Neural progenitor cell (in vitro differentiated cells): Measurements from ENCODE around the gene GLI1. TPM values are rescaled to one million over a fixed set of nuclear protein-coding genes. Genes with fewer than 3 reads are reported as not detected.

ENCODE experiments used
- DNase-seq: peaks from one replicate; pipeline ENCODE4 v3.0.0-alpha.2; 2016; ENCODE audit warnings: low spot score
- H2AFZ ChIP-seq: fragments of 200-600 bp; sonication (generic); replicated peaks from 2 replicates; pipeline ENCODE4 v1.6.1; 2016; ENCODE audit warnings: antibody characterized with exemption
- H3F3A ChIP-seq: fragments of 200-600 bp; sonication (generic); 2 replicates; pipeline ENCODE4 v1.6.1; 2016; ENCODE audit warnings: antibody characterized with exemption, low read depth
- H3K27ac ChIP-seq: fragments of 200-600 bp; sonication (generic); 2 replicates; pipeline ENCODE4 v1.5.1; 2016; ENCODE audit warnings: mild to moderate bottlenecking
- H3K27me3 ChIP-seq: fragments of 200-600 bp; sonication (generic); 2 replicates; pipeline ENCODE4 v1.6.1; 2016; ENCODE audit warnings: mild to moderate bottlenecking, moderate library complexity
- H3K36me3 ChIP-seq: fragments of 200-600 bp; sonication (generic); 2 replicates; pipeline ENCODE4 v1.5.1; 2016
- H3K4me1 ChIP-seq: fragments of 200-600 bp; sonication (generic); 2 replicates; pipeline ENCODE4 v1.6.1; 2016; ENCODE audit warnings: mixed run types
- H3K4me2 ChIP-seq: fragments of 200-600 bp; sonication (generic); 2 replicates; pipeline ENCODE4 v1.6.1; 2016
- H3K4me3 ChIP-seq: fragments of 200-600 bp; sonication (generic); 2 replicates; pipeline ENCODE4 v1.5.1; 2016
- H3K79me2 ChIP-seq: fragments of 200-600 bp; sonication (generic); 2 replicates; pipeline ENCODE4 v1.6.1; 2016; ENCODE audit warnings: low read depth
- H3K9ac ChIP-seq: fragments of 200-600 bp; sonication (generic); 2 replicates; pipeline ENCODE4 v1.6.1; 2016
- H3K9me3 ChIP-seq: fragments of 200-600 bp; sonication (generic); 2 replicates; pipeline ENCODE4 v1.5.1; 2016; ENCODE audit warnings: low read depth
- H4K20me1 ChIP-seq: fragments of 200-600 bp; sonication (generic); 2 replicates; pipeline ENCODE4 v1.6.1; 2016; ENCODE audit warnings: low read depth
- H3K27ac Mint-ChIP-seq: 3 replicates; pipeline ENCODE4 v1.8.0; 2021; ENCODE audit warnings: mixed read lengths
- H3K27me3 Mint-ChIP-seq: 2 replicates; pipeline ENCODE4 v1.8.0; 2022; ENCODE audit warnings: low read depth, mild to moderate bottlenecking, inconsistent platforms, moderate library complexity, mixed read lengths; ENCODE audit not compliant: insufficient read depth
- H3K36me3 Mint-ChIP-seq: 3 replicates; pipeline ENCODE4 v1.8.0; 2021; ENCODE audit warnings: mixed read lengths
- H3K4me1 Mint-ChIP-seq: 3 replicates; pipeline ENCODE4 v1.8.0; 2021; ENCODE audit warnings: mixed read lengths
- H3K4me3 Mint-ChIP-seq: 3 replicates; pipeline ENCODE4 v1.8.0; 2021; ENCODE audit warnings: mild to moderate bottlenecking, moderate library complexity, mixed read lengths
- H3K9me3 Mint-ChIP-seq: 3 replicates; pipeline ENCODE4 v1.8.0; 2020; ENCODE audit warnings: mixed read lengths
- CTCF ChIP-seq: fragments of 200-600 bp; sonication (generic); IDR thresholded peaks from 2 replicates; pipeline ENCODE4 v1.5.1; 2017; ENCODE audit warnings: antibody characterized with exemption, mild to moderate bottlenecking
- EZH2 ChIP-seq: fragments of 200-600 bp; sonication (generic); IDR thresholded peaks from 2 replicates; pipeline ENCODE4 v1.6.1; 2017; ENCODE audit warnings: antibody characterized with exemption, mild to moderate bottlenecking, moderate library complexity
- EZH2phosphoT487 ChIP-seq: fragments of 200-600 bp; sonication (generic); IDR thresholded peaks from 2 replicates; pipeline ENCODE4 v1.6.1; 2017; ENCODE audit warnings: antibody characterized with exemption
- total RNA-seq: library from RNA; depleted of rRNA; stranded (reverse); fragments of >200 nt; gene quantifications from 2 replicates; pipeline ENCODE4 v1.2.3, GENCODE V29; 2015; ENCODE audit warnings: low replicate concordance

The GLI1 gene
- total RNA-seq, 1 donor from 2014 or later, result 0.71 TPM

GRCh38 chr12:57476993-57477709 is 17.6 kb downstream of the GLI1 start:
- Histone ChIP-seq H3F3A (peaks cover 3% of the 10 kb centered on the region), H3K4me2 (no peak overlapping the region), H4K20me1 (peaks cover 2% of the 10 kb centered on the region), H3K27ac (no peak overlapping the region), H3K27me3 (peaks cover 100% of the 10 kb centered on the region), H3K36me3 (no peaks in the 10 kb centered on the region), H3K9me3 (no peaks in the 10 kb centered on the region), H3K4me1 (peaks cover 11% of the 10 kb centered on the region), H3K9ac (no peak overlapping the region), H3K4me3 (no peak overlapping the region), H3K79me2 (no peaks in the 10 kb centered on the region), H2AFZ (no peak overlapping the region)
- TF ChIP-seq EZH2 (no peak), EZH2phosphoT487 (no peak), CTCF (no peak)
- Mint-ChIP-seq H3K4me1 (peaks cover 2% of the 10 kb centered on the region), H3K27ac (no peak overlapping the region), H3K27me3 (peaks cover 44% of the 10 kb centered on the region), H3K9me3 (no peaks in the 10 kb centered on the region), H3K36me3 (no peaks in the 10 kb centered on the region), H3K4me3 (no peak overlapping the region)
- no peak for DNase-seq

DNA sequence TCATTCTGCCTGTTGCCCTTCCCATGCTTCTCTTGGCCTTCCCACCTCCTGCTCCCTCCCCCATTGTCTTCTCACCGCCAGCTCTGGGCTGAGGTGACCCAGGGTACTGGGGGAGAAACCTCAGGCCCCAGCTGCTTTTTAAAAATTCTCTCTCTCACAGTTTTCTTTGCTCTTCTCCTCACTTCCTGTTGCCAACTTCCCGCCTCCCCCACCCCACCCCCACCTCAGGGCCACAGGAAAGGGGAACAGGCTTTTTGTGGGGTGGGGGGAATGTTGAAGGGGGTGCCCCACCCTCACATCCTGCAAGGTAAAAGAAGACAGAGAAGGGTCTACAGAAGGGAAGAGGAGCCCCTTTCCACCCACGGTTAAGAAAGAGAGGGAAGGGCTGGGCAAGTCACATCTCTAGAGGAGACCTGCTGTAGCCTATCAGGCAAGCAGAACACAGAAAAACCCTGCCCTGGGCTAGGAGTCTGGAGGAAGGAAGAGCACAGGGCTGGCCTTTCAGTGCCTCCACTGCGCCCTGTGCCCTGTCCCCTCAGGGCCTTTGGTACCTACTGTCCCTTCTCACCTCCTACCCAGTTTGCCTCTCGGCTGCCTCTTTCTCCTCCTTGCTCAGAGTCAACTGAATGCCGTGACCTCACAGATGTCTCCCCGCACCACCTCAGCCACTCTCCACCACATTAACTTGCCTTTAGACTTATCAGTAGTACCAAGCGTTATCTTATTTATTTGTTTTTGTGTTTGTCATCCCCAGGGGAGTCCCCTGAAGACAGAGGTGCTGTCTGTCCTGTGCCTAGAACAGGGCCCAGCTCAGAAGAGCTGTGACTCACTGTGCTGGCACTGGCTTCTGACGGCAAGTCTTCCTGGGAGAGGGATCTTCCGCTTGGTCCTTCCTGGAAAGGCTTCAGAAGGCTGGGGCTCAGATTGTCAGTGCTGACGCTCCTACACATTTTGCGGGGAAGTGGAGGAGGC is 18.4 kb downstream of the GLI1 start:
- peaks cover 2% of the 10 kb centered on the region for H4K20me1 ChIP-seq
- H3K79me2 ChIP-seq, result no peaks in the 10 kb centered on the region
- H3K4me2 ChIP-seq, result no peak overlapping the region
- DNase-seq, result no peak
- peaks cover 2% of the 10 kb centered on the region for H3K4me1 Mint-ChIP-seq
- H3K27ac Mint-ChIP-seq, result no peak overlapping the region
- no peaks in the 10 kb centered on the region for H3K36me3 Mint-ChIP-seq
- H2AFZ ChIP-seq, result no peak overlapping the region
- H3K27me3 ChIP-seq, result peaks cover 93% of the 10 kb centered on the region
- H3K9me3 Mint-ChIP-seq, result no peaks in the 10 kb centered on the region
- H3K4me3 Mint-ChIP-seq, result no peak overlapping the region
- peaks cover 36% of the 10 kb centered on the region for H3K27me3 Mint-ChIP-seq
- TF ChIP-seq EZH2, result no peak
- no peak for TF ChIP-seq EZH2phosphoT487
- no peak for TF ChIP-seq CTCF
- peaks cover 11% of the 10 kb centered on the region for H3K4me1 ChIP-seq
- H3F3A ChIP-seq, result peaks cover 3% of the 10 kb centered on the region
- no peaks in the 10 kb centered on the region for H3K36me3 ChIP-seq
- H3K9me3 ChIP-seq, result no peaks in the 10 kb centered on the region
- no peak overlapping the region for H3K27ac ChIP-seq
- H3K4me3 ChIP-seq, result no peak overlapping the region
- H3K9ac ChIP-seq, result no peak overlapping the region

- no peak for TF ChIP-seq EZH2
- TF ChIP-seq CTCF, result no peak
- TF ChIP-seq EZH2phosphoT487, result no peak
- Histone ChIP-seq H3F3A (peaks cover 3% of the 10 kb centered on the region), H3K9me3 (no peaks in the 10 kb centered on the region), H4K20me1 (peaks cover 2% of the 10 kb centered on the region), H2AFZ (no peak overlapping the region), H3K4me3 (no peak overlapping the region), H3K36me3 (no peaks in the 10 kb centered on the region), H3K27me3 (peaks cover 82% of the 10 kb centered on the region), H3K4me2 (no peak overlapping the region), H3K4me1 (peaks cover 11% of the 10 kb centered on the region), H3K27ac (no peak overlapping the region), H3K9ac (no peak overlapping the region), H3K79me2 (no peaks in the 10 kb centered on the region)
- Mint-ChIP-seq H3K4me3 (no peak overlapping the region), H3K36me3 (no peaks in the 10 kb centered on the region), H3K27me3 (peaks cover 28% of the 10 kb centered on the region), H3K27ac (no peak overlapping the region), H3K4me1 (peaks cover 2% of the 10 kb centered on the region), H3K9me3 (no peaks in the 10 kb centered on the region)
- DNase-seq, result no peak
These were observed 19.4 kb downstream of the GLI1 start for GRCh38 chr12:57479043-57479375.
